Small intestine (tissue), 7 donors: ENCODE data around the gene CAMTA1. TPM values are rescaled to one million over a fixed set of nuclear protein-coding genes. Genes with fewer than 3 reads are reported as not detected.

Experiments
- DNase-seq, 2 donors: peaks; one replicate each; pipeline versions ENCODE4 v3.0.0 to v3.0.0-alpha.2; 2013
- FAIRE-seq: peaks from 2 replicates; lab custom pipeline; 2012; peaks lifted over from hg19 to GRCh38; lab: Jason Lieb, UNC
- H3K27ac ChIP-seq, 3 donors: one replicate each; pipeline ENCODE4 v1.5.1; 2013; ENCODE audit warnings: low read length in 2 of 3, mild to moderate bottlenecking in 2 of 3, control low read depth in 1 of 3, inconsistent platforms in 1 of 3, low read depth in 1 of 3, moderate library complexity in 1 of 3
- H3K27me3 ChIP-seq, 3 donors: one replicate each; pipeline ENCODE4 v1.6.1; 2013; ENCODE audit warnings: low read length in 3 of 3, inconsistent platforms in 1 of 3; ENCODE audit not compliant: control insufficient read depth in 3 of 3, insufficient read depth in 3 of 3
- H3K36me3 ChIP-seq, 3 donors: one replicate each; pipeline ENCODE4 v1.6.1; 2013; ENCODE audit warnings: low read length in 3 of 3, inconsistent platforms in 1 of 3, low read depth in 1 of 3, mild to moderate bottlenecking in 1 of 3, moderate library complexity in 1 of 3; ENCODE audit not compliant: control insufficient read depth in 3 of 3, insufficient read depth in 2 of 3
- H3K4me1 ChIP-seq, 3 donors: one replicate each; pipeline ENCODE4 v1.6.1; 2013; ENCODE audit warnings: low read length in 2 of 3, inconsistent platforms in 1 of 3, low read depth in 1 of 3, mild to moderate bottlenecking in 1 of 3, moderate library complexity in 1 of 3; ENCODE audit not compliant: control insufficient read depth in 3 of 3, insufficient read depth in 2 of 3
- H3K4me3 ChIP-seq, 3 donors: one replicate each; pipeline ENCODE4 v1.5.1; 2013; ENCODE audit warnings: low read length in 3 of 3, control low read depth in 1 of 3, inconsistent platforms in 1 of 3, low read depth in 1 of 3, mild to moderate bottlenecking in 1 of 3, moderate library complexity in 1 of 3
- H3K9me3 ChIP-seq, 2 donors: one replicate each; pipeline ENCODE4 v1.6.1; 2013; ENCODE audit warnings: low read depth in 1 of 2, low read length in 1 of 2; ENCODE audit not compliant: control insufficient read depth in 2 of 2, insufficient read depth in 1 of 2
- WGBS, 3 donors: extraction: QIAGEN DNeasy Blood & Tissue Kit; methylation state at CpG; one replicate each; pipeline ENCODE4 v1.1.7; 2013; 5-methylcytosine and 5-hydroxymethylcytosine counted together
- polyA plus RNA-seq, 4 donors: library from polyadenylated mRNA; stranded (reverse) in 3 of 4; unstranded in 1 of 4; fragments of 200-250 nt in 3 of 4; fragments of 120-200 nt in 1 of 4; gene quantifications; one replicate each; pipeline versions ENCODE4 v1.2.1 to v1.2.3, GENCODE V29; 2013
- donor health status: healthy with polysubstance abuse.
- donor health status: control.
- donor health status: control.
- donor health status: Bipolar disorder and iron deficiency.
- donor health status: healthy.

Gene CAMTA1
- polyA plus RNA-seq, 4 donors, result 57.6 to 177 (median 147) TPM

GRCh38 chr1:6864166-6864565 lies 78.9 kb downstream of the CAMTA1 start:
- Histone ChIP-seq H3K27ac (no peak overlapping the region), H3K4me1 (peaks cover 0 to 6% (median 0%) of the 10 kb centered on the region in 3 donors), H3K4me3 (no peak overlapping the region), H3K9me3 (no peaks in the 10 kb centered on the region), H3K36me3 (peaks cover 0 to 9% (median 3%) of the 10 kb centered on the region in 3 donors), H3K27me3 (no peaks in the 10 kb centered on the region)
- no peak for DNase-seq
- whole genome bisulfite sequencing, 3 donors, result 85 to 98% (median 94%) methylated on average over 5 of the region's 5 CpGs
- FAIRE-seq, result no peak

DNA sequence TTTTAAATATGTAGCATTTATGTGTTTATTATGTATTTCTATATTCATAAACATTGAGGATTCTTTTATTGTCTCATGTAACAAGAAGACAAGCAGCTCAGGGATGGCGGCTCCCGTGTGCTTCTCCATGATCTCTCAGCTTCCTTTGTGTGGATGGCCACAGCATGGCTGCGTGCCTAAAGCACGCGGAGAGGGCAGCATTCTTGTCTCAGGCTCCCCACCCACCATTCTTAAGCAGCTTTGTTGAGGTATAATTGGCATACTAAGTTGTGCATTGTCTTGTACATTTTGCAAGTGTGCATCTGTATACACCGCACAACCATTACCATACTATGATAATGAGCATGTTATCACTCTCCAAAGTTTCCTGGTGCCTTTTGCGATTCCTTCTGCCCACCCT lies 81.6 kb downstream of the CAMTA1 start:
- FAIRE-seq, result no peak
- WGBS, 3 donors, result 92 to 96% (median 95%) methylated on average over 7 of the region's 7 CpGs

GRCh38 chr1:6867321-6867720 lies 82.1 kb downstream of the CAMTA1 start:
- peaks cover 0 to 13% (median 0%) of the 10 kb centered on the region in 3 donors for H3K4me1 ChIP-seq
- DNase-seq, result no peak
- H3K4me3 ChIP-seq, result no peak overlapping the region
- WGBS, 3 donors, result 84 to 94% (median 90%) methylated on average over 5 of the region's 5 CpGs
- no peak overlapping the region for H3K27ac ChIP-seq
- H3K36me3 ChIP-seq, result peaks cover 0 to 9% (median 3%) of the 10 kb centered on the region in 3 donors
- FAIRE-seq, result no peak
- H3K27me3 ChIP-seq, result no peaks in the 10 kb centered on the region
- no peaks in the 10 kb centered on the region for H3K9me3 ChIP-seq

More for the DNA sequence above, 81.6 kb downstream of the CAMTA1 start:
- Histone ChIP-seq H3K4me3 (no peak overlapping the region), H3K4me1 (peaks cover 0 to 13% (median 0%) of the 10 kb centered on the region in 3 donors), H3K27me3 (no peaks in the 10 kb centered on the region), H3K9me3 (no peaks in the 10 kb centered on the region), H3K36me3 (peaks cover 0 to 9% (median 3%) of the 10 kb centered on the region in 3 donors), H3K27ac (no peak overlapping the region)
- DNase-seq, result no peak

DNA sequence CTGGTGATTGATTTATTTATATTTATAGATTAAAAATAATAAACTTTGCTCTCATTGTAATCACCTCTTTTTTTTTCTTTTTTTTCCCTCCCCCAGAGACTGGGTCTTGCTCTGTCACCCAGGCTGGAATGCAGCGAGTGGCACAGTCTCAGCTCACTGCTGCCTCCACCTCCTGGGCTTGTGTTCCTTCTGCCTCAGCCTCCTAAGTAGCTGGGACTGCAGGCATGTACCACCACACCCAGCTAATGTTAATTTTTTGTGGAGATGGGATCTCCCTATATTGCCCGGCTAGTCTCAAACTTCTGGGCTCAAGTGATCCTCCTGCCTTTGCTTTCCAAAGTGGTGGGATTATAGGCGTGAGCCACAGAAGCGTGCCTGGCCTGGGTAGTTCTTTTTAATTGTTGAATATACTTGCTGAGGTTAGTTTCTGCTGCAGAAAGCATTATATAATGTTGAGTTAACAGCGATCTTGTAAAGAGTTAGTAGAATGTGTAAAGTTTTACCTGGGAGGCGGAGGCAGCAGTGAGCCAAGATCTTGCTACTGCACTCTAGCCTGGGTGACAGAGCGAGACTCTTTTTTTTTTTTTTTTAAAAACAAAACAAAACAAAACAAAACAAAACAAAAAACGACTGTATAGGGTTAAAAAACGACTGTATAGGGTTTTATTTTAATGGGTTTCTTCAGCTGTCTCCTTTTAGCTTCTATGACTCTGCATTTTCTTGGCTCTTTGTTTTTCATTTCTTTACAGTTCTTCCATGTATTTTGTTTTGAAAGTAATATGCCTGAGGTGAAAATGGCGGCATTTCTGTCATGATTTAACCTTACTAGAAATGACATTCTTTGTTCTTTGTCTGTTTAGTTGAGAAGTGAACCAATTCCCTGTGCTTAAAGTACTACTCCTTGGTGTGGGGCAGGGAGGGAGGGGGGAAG lies 82.7 kb downstream of the CAMTA1 start:
- FAIRE-seq (no peak), DNase-seq (no peak)
- Histone ChIP-seq H3K27me3 (no peaks in the 10 kb centered on the region), H3K36me3 (peaks cover 0 to 9% (median 3%) of the 10 kb centered on the region in 3 donors), H3K4me3 (no peak overlapping the region), H3K4me1 (peaks cover 0 to 13% (median 0%) of the 10 kb centered on the region in 3 donors), H3K9me3 (no peaks in the 10 kb centered on the region), H3K27ac (no peak overlapping the region)
- 69 to 76% (median 74%) methylated on average over 10 of the region's 10 CpGs for WGBS, 3 donors

DNA sequence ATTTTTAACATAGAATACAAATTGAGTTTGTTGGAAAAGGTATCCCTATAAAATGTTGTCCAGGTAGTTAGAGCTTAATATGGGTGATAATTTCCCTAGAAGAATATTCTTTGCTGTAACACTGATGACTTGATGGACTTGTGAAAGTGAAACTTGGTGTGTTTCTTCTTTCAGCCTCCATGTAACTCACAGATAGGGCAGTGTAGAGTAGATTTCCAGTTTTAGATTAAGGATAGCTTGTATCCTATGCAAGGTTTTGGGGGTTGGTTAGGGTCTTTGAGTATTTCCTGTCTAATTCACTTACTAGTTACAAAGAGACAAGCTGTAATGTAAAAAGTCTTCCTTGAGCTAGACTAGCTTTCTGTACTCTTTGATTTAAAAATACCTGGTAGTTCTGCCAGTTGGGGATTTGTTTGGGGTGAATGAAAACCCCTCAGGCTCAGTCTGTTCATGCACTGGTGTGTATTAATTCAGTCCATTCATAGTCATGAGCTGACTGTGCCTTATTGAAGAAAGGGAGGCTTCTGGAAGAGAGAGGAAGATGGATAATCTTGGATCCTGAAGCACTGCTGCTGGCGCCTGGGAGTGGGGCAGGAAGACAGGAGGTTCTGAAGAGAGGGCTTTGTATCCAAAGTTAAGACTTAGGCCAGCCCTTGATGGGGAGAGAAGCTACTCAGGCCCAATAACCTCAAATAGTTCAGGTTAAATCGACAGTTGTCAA lies 83.6 kb downstream of the CAMTA1 start:
- Histone ChIP-seq H3K4me3 (no peak overlapping the region), H3K27me3 (no peaks in the 10 kb centered on the region), H3K27ac (no peak overlapping the region), H3K36me3 (peaks cover 0 to 11% (median 3%) of the 10 kb centered on the region in 3 donors), H3K4me1 (peaks cover 0 to 13% (median 0%) of the 10 kb centered on the region in 3 donors), H3K9me3 (no peaks in the 10 kb centered on the region)
- 93 to 95% (median 95%) methylated on average over 2 of the region's 2 CpGs for WGBS, 3 donors
- DNase-seq (peak; percentile 27 to 43), FAIRE-seq (no peak)

DNA sequence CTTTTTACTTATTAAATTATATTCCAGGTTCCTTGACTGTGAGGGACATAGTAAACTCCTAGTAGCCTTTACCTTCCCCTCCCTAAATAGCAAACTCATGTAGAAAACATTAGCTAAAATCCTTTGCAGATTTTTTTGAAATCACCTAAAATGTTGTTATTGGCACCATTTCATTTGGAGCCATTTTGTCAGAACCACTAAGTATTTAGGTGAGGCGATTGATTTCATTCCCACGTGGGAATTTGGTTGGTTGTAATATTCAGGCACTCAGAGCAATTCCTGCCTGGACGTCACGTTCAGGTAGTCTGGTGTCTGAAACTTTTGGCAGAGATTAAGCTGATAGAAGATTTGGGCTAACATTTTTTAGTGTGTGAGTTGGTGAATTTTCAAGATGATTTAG lies 84.3 kb downstream of the CAMTA1 start:
- WGBS, 3 donors, result 90 to 92% (median 91%) methylated on average over 4 of the region's 4 CpGs
- no peaks in the 10 kb centered on the region for H3K27me3 ChIP-seq
- no peak overlapping the region for H3K27ac ChIP-seq
- no peaks in the 10 kb centered on the region for H3K9me3 ChIP-seq
- no peak for DNase-seq
- FAIRE-seq, result no peak
- H3K4me3 ChIP-seq, result no peak overlapping the region
- peaks cover 0 to 13% (median 0%) of the 10 kb centered on the region in 3 donors for H3K4me1 ChIP-seq
- peaks cover 0 to 11% (median 6%) of the 10 kb centered on the region in 3 donors for H3K36me3 ChIP-seq

GRCh38 chr1:6870086-6870485 lies 84.8 kb downstream of the CAMTA1 start:
- DNase-seq (no peak), FAIRE-seq (no peak)
- Histone ChIP-seq H3K27ac (no peak overlapping the region), H3K36me3 (peaks cover 0 to 9% (median 6%) of the 10 kb centered on the region in 3 donors), H3K9me3 (no peaks in the 10 kb centered on the region), H3K4me1 (peaks cover 0 to 13% (median 0%) of the 10 kb centered on the region in 3 donors), H3K4me3 (no peak overlapping the region), H3K27me3 (no peaks in the 10 kb centered on the region)
- WGBS, 3 donors, result 74 to 89% (median 88%) methylated on average over 6 of the region's 6 CpGs

DNA sequence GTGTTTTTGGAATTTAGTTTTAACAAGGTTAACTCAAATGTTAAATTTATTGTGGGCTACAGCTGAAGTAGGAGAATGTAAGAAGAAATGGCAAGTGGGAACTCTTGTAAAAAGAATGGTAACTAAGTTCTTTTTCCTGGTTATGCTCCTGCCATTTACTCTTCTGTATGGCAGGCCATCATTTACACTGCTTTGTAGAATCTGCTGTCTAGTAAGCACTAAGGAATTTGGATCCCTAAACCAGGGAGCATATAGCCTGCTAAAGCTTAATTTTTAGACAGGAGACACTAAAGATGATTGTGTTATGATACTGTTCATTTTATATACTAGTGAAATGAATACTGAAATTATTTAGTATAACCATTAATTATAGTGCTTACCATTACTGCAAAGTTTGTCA lies 85.3 kb downstream of the CAMTA1 start:
- Histone ChIP-seq H3K27ac (no peak overlapping the region), H3K36me3 (peaks cover 0 to 13% (median 6%) of the 10 kb centered on the region in 3 donors), H3K4me3 (no peak overlapping the region), H3K27me3 (no peaks in the 10 kb centered on the region), H3K9me3 (no peaks in the 10 kb centered on the region), H3K4me1 (peaks cover 0 to 13% (median 0%) of the 10 kb centered on the region in 3 donors)
- no peak for FAIRE-seq
- DNase-seq, result no peak
